CD4-positive, alpha-beta T cell treated with Interleukin-12 subunit alpha and Interleukin-12 subunit beta, for 1 hour (primary cell): ENCODE results near the gene CMTM1.
"Not testable (repeated sequence)": the region's sequence is repeated elsewhere in the genome, so short reads cannot be mapped to it uniquely, and the experiment has no call there.

Source experiments
- DNase-seq: peaks from one replicate; pipeline ENCODE4 v3.0.0-alpha.2; 2020

The CMTM1 gene

DNA sequence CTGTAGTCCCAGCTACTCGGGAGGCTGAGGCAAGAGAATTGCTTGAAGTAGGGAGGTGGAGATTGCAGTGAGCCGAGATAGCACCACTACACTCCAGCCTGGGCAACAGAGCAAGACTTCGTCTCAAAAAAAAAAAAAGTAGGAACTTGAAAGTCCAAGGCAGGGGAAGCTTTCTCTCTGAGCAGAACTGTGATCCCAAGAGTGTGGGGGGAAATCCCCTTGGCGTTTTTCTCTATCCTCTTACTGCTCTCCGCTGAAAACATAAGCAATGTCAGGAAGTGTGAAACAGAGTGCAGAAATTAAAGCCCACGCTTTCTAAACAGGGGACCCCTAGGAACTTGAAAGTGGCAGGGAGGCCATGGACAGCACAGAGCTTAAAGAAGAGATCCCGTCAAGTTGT lies 28.5 kb downstream of the CMTM1 start:
- no peak for DNase-seq

DNA sequence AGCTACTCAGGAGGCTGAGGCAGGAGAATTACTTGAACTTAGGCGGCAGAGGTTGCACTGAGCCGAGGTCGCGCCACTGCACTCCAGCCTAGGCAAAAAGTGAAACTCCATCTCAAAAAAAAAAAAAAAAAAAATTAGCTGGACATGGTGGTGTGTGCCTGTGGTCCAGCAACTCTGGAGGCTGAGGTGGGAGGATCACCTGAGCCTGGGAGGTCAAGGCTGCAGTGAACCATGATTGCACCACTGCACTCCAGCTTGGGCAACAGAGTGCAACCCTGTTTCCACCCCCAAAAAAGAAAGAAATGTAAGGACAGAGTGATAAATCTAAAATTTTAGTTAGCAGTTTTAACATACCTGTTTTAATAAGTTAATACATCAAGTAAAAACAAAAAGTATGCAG lies 30.3 kb downstream of the CMTM1 start:
- DNase-seq: not testable (repeated sequence)

DNA sequence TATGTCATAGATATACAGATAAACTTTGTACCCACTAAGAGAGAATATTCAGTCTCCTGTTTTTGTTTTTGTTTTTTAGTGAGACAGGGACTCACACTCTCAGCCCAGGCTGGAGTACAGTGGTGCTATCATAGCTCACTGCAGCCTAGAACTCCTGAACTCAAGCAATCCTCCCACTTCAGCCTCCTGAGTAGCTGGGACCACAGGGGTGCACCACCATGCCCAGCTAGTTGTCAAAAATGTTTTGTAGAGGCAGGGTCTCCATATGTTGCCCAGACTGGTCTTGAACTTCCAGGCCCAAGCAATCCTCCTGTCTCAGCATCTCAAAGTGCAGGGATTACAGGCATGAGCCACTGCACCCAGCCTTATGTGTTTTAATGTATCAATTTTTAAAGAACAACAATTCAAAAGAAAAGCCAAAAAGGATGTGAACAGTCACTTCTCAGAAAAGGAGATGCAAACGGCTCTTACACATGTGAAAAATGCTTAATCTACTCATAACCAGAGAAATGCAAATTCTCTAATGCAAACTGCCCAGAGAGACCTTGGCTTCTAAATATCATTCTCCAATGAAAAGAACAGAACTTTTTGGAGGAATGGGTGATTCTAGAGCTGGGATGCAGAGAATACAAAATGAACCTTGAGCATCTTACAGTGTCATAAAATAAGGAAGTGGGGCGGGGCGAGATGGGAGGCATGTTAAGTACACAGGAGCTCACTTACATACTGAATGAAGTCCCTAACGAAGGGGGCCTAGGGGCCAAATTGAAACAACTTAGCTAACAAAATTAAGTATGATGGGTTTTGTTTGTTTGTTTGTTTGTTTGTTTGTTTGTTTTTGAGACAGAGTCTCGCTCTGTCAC lies 31.0 kb downstream of the CMTM1 start:
- DNase-seq: no peak

DNA sequence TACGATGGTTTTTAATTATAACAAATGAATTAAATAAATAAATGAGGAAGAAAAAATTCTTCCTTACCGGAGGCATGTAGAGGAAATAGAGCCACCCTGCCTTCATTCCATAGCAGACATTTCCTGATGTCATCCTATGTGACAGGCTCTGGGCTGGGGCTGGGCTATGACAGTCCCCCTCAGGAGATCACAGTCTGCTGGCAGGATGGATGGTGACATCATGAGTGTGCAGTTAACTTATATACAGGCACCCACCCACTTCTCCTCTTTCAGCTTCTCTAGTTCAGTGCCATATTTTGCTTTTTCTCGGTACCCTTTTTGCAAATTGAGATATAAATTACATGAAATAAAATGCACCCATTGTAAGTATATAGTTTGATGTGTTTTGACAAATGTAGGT lies 31.9 kb downstream of the CMTM1 start:
- no peak for DNase-seq

DNA sequence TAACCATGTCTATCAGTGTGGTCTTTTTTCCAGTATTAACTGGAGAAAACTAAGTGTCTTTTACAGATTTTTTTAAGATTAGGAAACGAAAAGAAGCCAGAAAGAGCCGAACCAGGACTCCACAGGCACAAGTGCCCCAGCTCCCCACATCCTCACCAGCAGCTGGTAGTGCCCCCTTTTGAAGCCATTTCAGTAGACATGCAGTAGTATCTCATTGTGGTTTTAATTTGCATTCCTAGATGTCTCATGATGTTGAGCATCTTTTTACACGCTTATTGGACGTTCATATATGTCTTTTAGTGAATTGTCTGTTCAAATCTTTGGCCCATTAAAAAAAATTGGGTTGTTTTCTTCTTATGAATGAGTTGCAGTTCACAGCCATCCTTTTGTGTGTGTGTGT lies 33.5 kb downstream of the CMTM1 start:
- no peak for DNase-seq

DNA sequence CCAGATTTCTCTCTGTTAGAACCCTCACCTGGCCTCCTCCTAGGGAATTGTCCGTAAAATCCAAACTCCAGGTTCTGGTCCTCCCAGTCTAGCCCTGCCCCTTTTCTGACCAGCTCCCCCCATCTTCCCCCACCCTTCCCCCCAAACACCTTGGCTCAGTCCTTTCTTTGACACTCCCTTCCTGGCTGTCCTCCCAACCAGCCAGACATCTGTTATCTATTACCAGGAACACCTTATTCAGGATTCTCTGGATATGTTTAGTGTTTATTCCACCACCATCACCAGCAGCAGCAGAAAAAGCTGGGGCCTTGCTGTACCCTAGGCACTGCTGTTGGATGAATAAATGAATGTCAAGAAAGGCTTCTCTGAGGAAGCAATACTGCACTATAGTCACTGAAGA lies 34.2 kb downstream of the CMTM1 start:
- no peak for DNase-seq

DNA sequence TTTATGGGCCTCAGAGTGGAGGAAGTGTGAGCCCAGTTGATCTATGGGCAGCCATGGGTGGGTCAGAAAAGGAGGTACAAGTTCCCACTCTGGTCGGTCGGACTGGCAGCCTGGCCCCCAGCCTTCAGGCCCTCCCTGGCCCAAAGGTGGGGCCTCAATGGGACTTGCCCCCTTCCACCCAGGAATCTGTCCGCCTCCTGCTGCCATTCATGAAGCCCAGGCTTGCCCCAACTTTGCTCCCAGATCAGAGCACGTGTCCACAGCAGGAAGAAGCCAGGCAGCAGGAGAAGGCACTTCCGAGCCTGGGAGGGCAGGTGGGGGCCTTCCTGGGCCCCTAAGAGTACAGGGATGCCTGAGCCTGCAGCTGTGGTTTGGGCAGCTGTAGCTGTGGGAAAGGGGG lies 35.2 kb downstream of the CMTM1 start:
- no peak for DNase-seq

DNA sequence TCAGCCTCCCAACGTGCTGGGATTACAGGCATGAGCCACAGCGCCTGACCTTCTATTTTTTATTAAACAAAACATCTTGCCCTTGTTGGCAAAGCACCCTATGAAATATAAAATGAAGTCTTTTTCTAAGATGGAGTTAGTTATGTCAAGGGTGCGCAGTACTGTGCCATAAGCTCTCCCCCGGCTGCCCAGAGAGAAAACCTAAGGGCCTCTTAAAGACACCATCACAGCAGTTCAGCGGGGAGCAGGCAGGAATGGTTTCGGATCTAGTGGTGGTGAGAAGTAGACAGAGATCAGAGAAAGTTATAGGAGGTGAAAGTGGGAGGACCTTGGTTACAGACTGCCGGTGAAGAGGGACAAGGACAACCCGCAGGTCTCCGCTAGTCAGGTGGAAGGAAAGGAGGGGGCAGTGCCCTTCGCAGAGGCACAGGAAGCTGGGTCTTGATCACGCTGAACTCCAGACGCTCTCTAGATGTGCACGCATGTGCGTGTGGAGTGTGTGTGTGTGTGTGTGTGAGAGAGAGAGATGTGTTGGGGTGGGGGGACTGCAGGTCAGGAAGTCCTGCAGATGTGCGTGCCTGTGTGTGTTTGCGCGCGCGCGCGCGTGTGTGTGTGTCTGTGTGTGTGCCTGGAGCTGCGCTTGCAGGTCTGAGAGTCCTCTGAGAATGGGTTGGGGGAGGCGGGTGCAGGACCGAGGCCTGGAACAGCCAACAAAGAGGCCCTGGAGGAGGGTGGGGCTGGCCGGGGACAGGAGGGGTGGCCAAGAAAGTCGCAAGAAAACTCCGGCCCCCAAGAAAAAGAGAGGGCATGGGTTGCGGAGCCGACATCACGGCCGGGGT lies 37.5 kb downstream of the CMTM1 start:
- peak; percentile 85 for DNase-seq

DNA sequence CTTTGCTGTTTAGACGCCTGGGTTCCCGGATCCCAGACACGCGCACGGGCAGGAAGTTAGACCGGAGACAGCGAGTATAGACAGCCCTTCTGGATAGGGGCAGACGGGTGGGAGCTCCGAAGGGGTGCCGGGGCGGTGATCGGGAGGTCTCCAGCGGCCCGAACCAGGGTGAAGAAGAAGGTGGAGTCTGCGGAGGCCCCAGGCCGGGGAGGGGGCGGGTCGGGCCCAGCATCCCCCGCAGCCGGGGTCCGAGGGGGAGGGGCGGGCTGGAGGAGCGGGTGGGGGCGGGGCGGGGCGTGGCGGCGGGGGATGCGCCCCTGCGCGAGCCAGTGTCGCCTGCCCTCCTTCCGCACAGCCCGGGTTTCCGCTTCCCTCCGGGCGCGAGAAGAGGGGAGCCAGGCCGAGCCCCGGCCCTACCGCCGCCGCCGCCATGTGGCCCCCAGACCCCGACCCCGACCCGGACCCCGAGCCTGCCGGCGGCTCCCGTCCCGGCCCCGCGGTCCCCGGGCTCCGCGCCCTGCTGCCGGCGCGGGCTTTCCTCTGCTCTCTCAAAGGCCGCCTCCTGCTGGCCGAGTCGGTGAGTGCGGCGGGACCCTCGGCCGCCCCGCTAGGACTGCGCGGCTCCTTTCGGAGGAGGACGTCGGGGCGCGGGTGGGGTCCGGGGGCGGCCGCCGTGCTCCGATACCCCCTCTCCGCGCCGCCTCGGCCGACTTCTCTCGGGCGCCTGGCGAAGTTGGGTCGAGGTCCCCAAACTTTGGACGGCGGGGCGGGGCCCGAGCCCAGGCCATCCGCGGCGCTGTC lies 38.3 kb downstream of the CMTM1 start, which contains the start of gene CMTM3:
Gene CMTM3, plus strand, starts transcription at position 329 of the 801 bp plus-strand sequence. Its CDS starts 102 bp downstream, at position 431.
- peak; percentile 76 for DNase-seq

DNA sequence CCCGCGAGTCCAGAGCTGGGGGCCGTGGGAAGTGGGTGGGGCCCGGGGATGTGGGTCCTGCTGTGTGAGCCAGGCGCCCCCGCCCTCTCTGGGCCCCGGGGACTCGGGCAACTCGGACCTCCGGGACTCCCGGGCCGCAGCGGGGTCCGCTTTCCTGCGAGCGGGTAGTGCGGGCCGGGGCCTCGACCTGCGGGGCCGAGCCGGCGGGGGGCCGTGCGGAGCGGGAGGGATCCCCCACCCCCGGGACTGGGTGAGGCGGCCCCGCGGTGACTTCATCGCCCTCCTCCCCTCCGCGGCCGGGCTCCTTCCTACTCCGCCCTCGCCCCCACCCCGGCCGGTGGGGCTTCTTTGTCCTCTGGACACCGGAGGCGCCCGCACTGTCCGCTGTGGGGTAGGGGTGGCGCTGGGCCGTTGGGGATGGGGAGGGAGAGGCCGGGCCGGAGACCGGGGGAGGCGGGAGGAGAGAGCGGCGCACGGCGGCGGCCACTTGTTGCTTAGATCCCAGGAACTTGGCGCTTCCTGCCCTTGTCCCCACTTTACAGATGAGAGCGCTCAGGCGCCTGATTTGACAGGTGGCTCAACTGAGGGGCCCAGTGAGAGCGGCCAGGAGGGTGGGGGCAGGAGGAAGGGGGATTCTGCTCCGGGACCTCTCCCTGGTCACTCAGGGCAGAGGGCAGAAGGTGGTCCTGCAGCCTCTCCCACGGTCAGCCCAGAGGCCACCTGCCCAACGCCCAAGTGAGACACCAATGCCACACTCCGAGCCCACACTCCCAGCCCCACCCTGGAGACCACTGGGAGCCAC lies 39.1 kb downstream of the CMTM1 start:
- DNase-seq: peak; percentile 30

DNA sequence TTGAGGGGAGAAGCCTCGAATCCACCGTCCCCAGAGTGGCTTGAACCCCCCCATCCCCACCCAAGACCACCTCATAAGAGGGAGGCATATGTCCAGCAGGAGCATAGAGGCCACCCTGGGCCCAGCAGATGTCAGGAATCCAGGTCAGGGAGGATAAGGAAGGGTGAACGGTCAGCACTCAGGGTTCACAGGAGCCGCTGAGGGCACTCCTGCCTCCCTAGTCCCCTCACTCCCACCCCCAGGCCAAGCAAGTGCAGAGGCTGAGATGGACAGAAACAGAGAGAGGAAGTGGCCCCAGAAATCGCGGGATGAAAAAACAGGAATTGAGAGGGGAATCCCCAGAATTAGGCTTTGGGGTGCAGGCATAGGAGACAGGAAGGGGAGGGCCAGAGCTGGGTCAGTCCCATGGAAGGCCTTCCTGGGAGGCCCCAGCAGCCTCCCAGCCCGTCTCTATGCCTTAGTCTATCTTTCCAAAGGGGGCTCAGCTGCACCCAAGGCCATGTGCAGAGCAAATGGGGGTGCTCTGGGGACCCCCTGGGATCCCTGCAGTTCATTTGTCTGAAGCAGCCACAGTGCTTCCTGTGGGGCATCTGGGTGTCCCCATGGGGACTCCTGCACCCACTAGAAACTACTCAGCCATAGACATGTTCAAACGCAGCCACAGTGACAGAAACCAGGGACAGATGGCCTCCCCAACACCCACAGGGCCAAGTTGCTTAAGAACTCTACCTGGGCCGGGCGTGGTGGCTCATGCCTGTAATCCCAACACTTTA lies 39.9 kb downstream of the CMTM1 start:
- DNase-seq: peak; percentile 15

DNA sequence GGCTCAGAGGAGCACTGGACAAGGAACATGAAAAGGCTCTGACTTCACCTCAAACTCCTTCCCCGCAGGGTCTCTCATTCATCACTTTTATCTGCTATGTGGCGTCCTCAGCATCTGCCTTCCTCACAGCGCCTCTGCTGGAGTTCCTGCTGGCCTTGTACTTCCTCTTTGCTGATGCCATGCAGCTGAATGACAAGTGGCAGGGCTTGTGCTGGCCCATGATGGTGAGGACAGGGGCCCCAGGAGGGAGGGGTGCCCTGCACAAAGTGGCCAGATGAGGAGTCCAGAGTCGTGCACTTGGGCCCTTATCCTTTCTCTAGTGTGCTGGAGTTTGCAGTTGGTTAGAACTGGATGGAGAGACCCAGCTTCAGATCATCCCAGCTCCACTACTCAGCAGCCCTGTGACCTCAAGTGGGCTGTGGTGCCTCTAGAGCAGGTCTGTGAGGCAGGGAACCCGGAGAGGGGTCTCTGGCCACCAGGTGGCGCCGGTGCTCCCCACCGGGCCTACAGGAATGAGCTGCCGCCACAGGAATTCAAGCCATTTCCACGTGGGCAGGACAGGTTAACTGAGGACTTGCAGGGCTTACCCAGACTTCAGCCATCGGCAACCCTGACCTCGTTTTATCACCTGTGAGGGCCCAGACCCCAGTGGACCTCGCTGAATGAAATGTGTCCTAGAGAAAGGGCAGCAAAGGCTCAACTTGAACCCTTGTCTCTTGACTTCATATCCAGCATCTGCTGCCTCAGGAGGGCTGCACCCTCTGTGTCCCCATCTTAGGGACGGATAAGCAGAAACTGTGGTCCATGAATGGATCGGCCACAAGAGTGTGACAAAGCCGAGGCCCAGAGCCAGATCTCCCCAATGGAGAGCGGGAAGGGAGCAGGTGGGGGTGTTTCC lies 42.3 kb downstream of the CMTM1 start:
- DNase-seq: peak; percentile 84

DNA sequence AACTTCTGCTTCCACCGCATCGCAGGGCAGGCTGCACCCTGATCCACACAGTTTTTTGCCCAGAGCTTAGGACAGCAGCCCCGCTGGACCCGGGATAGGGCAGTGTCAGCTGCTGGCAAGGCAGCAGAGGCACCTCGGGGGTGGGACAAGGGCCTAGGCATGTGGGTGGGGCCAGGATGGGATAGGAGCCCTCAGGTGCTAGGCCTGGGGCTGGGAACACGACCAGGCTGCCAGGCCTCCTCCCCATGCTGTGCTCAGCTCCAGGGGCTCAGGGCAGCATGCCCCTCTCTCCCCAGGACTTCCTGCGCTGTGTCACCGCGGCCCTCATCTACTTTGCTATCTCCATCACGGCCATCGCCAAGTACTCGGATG lies 42.9 kb downstream of the CMTM1 start:
- no peak for DNase-seq

DNA sequence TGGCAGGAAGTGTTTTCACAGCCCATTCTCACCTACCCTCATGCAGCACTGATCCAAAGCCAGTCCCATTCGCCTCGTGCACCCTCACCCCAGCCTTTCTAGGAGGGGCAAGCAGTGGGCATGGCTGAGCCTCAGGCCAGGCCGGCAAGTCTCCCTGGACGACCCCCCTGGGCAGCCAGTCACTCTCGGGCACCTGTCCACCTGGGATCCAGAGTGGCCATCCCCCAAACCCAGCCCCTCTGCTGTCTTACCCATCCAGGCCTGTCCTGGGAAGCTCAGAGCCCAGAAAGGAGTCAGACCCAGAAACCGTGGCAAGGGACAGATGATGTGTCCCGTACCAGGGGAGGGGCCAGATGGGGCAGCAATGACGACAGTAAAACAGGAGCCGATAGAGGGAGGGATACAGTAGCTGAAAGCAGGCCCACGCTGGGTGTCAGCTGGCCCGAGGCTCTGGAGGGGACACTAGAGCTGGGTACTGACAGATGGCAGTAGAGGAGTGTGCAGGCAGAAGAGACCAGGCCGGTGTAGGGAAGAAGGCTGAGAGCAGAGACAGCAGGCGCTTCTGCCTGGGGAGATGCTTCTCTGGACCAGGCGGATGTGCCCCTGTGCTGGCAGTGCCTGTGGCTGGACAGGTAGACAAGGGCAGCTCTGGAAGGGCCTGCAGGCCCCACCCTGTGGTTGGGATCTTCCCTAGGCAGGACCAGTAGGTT lies 44.0 kb downstream of the CMTM1 start:
- DNase-seq: no peak

DNA sequence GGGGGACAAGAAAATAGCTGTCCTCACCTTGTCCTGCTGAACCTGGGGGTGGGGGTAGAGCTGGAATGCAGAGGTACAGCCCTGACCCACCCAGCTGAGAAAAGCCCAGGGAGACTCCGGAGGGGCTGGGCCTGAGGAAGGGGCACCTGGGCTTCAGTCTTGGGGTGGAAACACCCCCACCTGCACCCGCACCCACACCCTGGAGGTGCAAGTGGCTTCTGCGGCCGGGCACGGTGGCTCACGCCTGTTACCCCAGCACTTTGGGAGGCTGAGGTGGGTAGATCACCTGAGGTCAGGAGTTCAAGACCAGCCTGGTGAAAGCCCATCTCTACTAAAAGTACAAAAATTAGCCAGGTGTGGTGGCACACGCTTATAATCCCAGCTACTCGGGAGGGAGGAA lies 45.7 kb downstream of the CMTM1 start:
- DNase-seq: not testable (repeated sequence)

DNA sequence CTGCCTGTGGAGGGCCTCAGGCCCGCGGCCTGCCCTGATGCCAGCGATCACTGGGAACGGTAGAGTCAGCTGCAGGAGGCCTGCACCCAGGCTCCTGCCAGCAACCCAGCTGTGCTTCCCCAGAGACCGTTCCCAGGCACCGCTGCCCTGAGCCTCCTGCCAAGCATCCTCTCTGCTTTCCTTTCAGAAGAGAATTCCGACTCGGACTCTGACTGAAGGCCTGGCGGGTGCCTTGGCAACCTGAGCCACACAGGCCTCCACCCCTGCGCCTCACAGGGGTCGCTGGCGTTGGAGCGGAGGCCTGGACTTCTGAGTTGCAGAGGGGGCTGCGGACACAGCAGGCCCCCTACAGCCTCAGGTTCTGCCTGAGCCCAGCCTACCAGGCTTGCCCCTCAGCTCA lies 46.2 kb downstream of the CMTM1 start:
- DNase-seq: no peak

DNA sequence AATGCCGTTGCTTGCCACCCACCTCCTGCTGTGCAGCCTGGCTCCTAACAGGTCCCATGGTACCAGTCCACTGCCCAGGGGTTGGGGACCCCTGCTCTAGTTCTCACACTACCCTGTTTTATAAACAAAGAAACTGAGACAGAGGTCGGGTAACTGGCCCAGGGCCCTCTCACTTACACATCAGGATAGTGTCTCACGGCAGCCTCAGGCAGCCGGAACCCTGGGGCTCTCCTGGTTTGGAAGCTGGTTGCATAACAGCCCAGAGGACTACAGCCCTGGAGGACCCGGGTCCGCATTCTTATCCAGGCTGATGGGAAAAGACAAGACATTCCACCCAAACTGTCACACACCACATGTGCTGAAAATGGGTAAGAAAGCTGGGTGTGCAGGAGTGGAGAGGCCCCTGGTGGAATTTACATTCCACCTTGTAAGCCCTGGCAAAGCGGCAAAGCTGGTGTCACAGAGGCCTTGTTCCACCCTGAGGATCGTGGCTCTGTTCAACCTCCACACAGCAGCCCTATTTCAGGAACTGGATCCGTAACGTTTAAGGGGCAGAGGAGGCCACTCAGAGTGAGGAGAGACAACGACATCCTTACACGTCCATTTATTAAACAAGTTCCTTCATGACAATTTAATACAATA lies 48.0 kb downstream of the CMTM1 start:
- no peak for DNase-seq

DNA sequence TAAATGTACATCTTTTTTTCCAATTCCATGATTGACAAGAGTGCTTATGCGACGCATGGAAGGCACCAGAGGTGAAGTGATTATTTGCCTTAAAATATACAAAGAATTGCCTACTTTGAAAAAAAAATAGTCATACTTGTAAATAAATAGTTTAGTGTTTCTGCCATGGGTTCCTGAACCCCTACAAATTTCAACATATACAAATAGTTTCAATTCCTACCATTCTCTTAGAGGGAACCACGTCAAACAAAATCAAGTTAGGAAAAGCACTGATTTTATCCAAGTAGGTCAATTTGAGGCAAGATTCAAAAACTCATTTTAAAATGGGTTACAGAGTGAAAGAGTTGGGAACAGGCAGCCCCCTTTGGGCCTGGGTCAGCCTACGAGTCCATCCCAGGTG lies 49.9 kb downstream of the CMTM1 start:
- DNase-seq: no peak

DNA sequence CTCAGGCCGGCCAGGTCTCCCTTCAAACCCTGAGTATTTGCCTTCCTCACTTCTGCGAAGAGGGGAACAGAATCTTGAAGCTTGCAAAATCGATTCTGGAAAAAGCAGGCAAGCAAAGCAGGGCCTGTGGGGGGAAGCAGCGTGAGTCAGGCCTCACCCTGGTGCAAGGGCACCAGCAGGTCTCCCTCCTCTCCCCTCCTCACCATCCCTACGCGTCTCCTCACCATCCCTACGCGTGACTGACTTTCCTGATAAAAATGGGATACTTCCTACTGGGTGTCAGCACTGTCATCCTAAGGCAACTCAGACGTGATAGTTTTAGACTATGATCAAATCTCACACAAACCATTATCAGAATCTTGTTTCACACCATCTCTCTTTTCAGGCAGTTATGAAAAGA lies 50.4 kb downstream of the CMTM1 start:
- no peak for DNase-seq
